PC-3 (cell line): ENCODE measurements around the gene PLXNA3. TPM values are rescaled to one million over a fixed set of nuclear protein-coding genes. Genes with fewer than 3 reads are reported as not detected.

Experiments used
- ATAC-seq: fragments of 200-7000 bp; cut with Tn5 transposase; 2 replicates; pipeline ENCODE4 v1.9.1; 2020; ENCODE audit warnings: mild to moderate bottlenecking, moderate library complexity
- BruUV-seq: library from RNA; stranded (reverse); fragments of 400-500 nt; replicated peaks from 2 replicates; lab custom pipeline; 2021; lab: Mats Ljungman, UMichigan
- CTCF ChIA-PET: fragments of 300-600 bp; sonication (Branson Sonifier 250); formaldehyde crosslinking; loops from one replicate; lab custom pipeline; 2022; ENCODE audit warnings: antibody characterized with exemption; lab: Charles Lee
- POLR2A ChIA-PET: fragments of 300-600 bp; sonication (Branson Sonifier 250); formaldehyde crosslinking; loops from one replicate; lab custom pipeline; 2022; ENCODE audit warnings: antibody characterized with exemption; ENCODE audit not compliant: unreplicated experiment; lab: Charles Lee
- DNase-seq: peaks from one replicate; pipeline ENCODE4 v3.0.0-alpha.2; 2015
- H2AFZ ChIP-seq: fragments of 300-600 bp; sonication (generic); 2 replicates; pipeline ENCODE4 v1.6.0; 2016; ENCODE audit warnings: antibody characterized with exemption, low read length
- H3F3A ChIP-seq: fragments of 300-600 bp; sonication (generic); one replicate; pipeline ENCODE4 v1.6.0; 2017; ENCODE audit warnings: antibody characterized with exemption, low read length, control low read depth, mild to moderate bottlenecking; ENCODE audit not compliant: unreplicated experiment
- H3K27ac ChIP-seq: fragments of 300-600 bp; sonication (generic); 2 replicates; pipeline ENCODE4 v1.5.1; 2016; ENCODE audit warnings: mild to moderate bottlenecking, low read length
- H3K27me3 ChIP-seq: fragments of 300-600 bp; sonication (generic); 2 replicates; pipeline ENCODE4 v1.6.1; 2016; ENCODE audit warnings: low read length, mixed read lengths
- H3K36me3 ChIP-seq: fragments of 300-600 bp; sonication (generic); 2 replicates; pipeline ENCODE4 v1.6.1; 2016; ENCODE audit warnings: low read depth, mixed run types, low read length, mixed read lengths
- H3K4me1 ChIP-seq: fragments of 300-600 bp; sonication (generic); 2 replicates; pipeline ENCODE4 v1.5.1; 2016; ENCODE audit warnings: low read length; ENCODE audit not compliant: insufficient read depth
- H3K4me2 ChIP-seq: fragments of 300-600 bp; sonication (generic); 2 replicates; pipeline ENCODE4 v1.6.0; 2016; ENCODE audit warnings: low read length
- H3K4me3 ChIP-seq: fragments of 300-600 bp; sonication (generic); 2 replicates; pipeline ENCODE4 v1.5.1; 2016; ENCODE audit warnings: mild to moderate bottlenecking, low read length, mixed read lengths
- H3K79me2 ChIP-seq: fragments of 300-600 bp; sonication (generic); 2 replicates; pipeline ENCODE4 v1.6.1; 2017; ENCODE audit warnings: low read length, mixed read lengths
- H3K9ac ChIP-seq: fragments of 300-600 bp; sonication (generic); 2 replicates; pipeline ENCODE4 v1.6.0; 2016; ENCODE audit warnings: mild to moderate bottlenecking, low read length
- H3K9me2 ChIP-seq: fragments of 300-600 bp; sonication (generic); replicated peaks from 2 replicates; pipeline ENCODE4 v1.6.1; 2016; ENCODE audit warnings: mixed run types, low read length, mixed read lengths
- H3K9me3 ChIP-seq: fragments of 300-600 bp; sonication (generic); 2 replicates; pipeline ENCODE4 v1.6.1; 2016; ENCODE audit warnings: low read length, mixed read lengths
- H4K20me1 ChIP-seq: fragments of 300-600 bp; sonication (generic); 2 replicates; pipeline ENCODE4 v1.6.1; 2016; ENCODE audit warnings: low read length, mixed read lengths
- EZH2 ChIP-seq: fragments of 300-600 bp; sonication (generic); IDR thresholded peaks from one replicate; pipeline ENCODE4 v1.6.1; 2017; ENCODE audit warnings: antibody characterized with exemption, mild to moderate bottlenecking, low read length; ENCODE audit not compliant: unreplicated experiment
- EZH2phosphoT487 ChIP-seq: fragments of 300-600 bp; sonication (generic); IDR thresholded peaks from 2 replicates; pipeline ENCODE4 v1.6.1; 2018; ENCODE audit warnings: mild to moderate bottlenecking, antibody characterized with exemption, low read length, borderline replicate concordance
- intact Hi-C: fragments of 100-400 bp; cut with micrococcal nuclease; formaldehyde crosslinking; loops from 2 replicates; pipeline ENCODE4 v1.9.0; 2023
- total RNA-seq: library from RNA; depleted of rRNA; stranded (reverse); fragments of >200 nt; gene quantifications from 2 replicates; pipeline ENCODE4 v1.2.3, GENCODE V29; 2014
- TF ChIP-seq, protein P1 (sequence below): fragments of 300-600 bp; sonication (generic); conservative IDR thresholded peaks from 2 replicates; pipeline ENCODE4 v1.5.1; 2017; ENCODE audit warnings: antibody characterized with exemption, low read depth, mild to moderate bottlenecking, low read length

The PLXNA3 gene
- total RNA-seq, 1 experiment from 2014 or later, result 5.3 TPM

GRCh38 chrX:154439841-154440240, 18.2 kb upstream of the PLXNA3 start:
- ChIA-PET POLR2A (no interaction called here), CTCF (no interaction called here)
- intact Hi-C loops, result loop anchor here (5.0 kb wide), 1 partner anchor 37 kb away; the partner anchor contains the start of gene LAGE3
- no peak overlapping the region for H2AFZ ChIP-seq
- ATAC-seq (no peak), DNase-seq (no peak)
- H3K4me1 ChIP-seq, result peaks cover 29% of the 10 kb centered on the region
- no peak overlapping the region for H3K4me3 ChIP-seq
- no peak overlapping the region for H3K4me2 ChIP-seq
- peaks cover 4% of the 10 kb centered on the region; the same call in 1 of the 2 replicates for H3K36me3 ChIP-seq
- no peaks in the 10 kb centered on the region for H3F3A ChIP-seq
- no peak overlapping the region for H3K9ac ChIP-seq
- no peaks in the 10 kb centered on the region for H3K27me3 ChIP-seq
- H4K20me1 ChIP-seq, result peaks cover 11% of the 10 kb centered on the region
- H3K9me2 ChIP-seq, result no peaks in the 10 kb centered on the region
- no TSS peak for BruUV-seq
- peaks cover 45% of the 10 kb centered on the region for H3K79me2 ChIP-seq
- H3K27ac ChIP-seq, result no peak overlapping the region
- TF ChIP-seq EZH2phosphoT487 (no peak), EZH2 (no peak)
- TF ChIP-seq, protein P1, sequence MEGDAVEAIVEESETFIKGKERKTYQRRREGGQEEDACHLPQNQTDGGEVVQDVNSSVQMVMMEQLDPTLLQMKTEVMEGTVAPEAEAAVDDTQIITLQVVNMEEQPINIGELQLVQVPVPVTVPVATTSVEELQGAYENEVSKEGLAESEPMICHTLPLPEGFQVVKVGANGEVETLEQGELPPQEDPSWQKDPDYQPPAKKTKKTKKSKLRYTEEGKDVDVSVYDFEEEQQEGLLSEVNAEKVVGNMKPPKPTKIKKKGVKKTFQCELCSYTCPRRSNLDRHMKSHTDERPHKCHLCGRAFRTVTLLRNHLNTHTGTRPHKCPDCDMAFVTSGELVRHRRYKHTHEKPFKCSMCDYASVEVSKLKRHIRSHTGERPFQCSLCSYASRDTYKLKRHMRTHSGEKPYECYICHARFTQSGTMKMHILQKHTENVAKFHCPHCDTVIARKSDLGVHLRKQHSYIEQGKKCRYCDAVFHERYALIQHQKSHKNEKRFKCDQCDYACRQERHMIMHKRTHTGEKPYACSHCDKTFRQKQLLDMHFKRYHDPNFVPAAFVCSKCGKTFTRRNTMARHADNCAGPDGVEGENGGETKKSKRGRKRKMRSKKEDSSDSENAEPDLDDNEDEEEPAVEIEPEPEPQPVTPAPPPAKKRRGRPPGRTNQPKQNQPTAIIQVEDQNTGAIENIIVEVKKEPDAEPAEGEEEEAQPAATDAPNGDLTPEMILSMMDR, result no peak
- H3K9me3 ChIP-seq, result no peaks in the 10 kb centered on the region

DNA sequence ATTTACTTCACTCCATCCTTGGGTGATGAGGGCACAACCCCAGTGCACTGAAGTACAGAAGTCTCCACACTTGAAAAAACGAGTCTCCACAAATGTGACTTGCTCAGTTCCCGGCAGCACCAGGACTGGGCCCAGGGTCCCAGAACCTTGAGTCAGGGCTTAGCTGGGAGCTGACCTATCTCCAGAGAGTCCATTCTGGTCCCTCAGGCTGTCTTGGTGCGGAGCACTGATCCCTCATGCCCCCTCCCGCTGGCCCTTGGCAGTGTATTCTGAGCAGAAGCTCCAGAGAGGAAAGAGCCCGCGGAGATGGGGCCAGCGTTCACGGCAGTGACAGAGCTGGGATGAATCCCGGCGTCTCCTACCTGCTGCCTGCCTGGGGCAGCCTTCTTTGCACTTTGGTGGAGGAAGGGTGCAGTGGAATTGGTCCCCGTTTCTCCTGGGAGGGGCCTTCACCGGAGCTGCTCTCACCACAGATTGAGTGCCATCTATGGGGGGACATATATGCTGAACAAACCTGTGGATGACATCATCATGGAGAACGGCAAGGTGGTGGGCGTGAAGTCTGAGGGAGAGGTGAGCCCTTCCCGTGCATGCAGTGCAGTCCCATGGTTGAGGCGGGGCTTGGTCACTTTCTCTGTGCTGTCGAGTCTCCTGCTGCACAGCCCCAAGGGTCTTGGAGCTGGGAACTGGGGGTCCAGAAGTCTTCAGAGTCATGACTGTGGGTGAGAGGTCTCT, 17.3 kb upstream of the PLXNA3 start:
- ATAC-seq (no peak), DNase-seq (no peak)
- Histone ChIP-seq H3K4me3 (no peak overlapping the region), H3K79me2 (peaks cover 55% of the 10 kb centered on the region), H3K36me3 (peaks cover 4% of the 10 kb centered on the region; the same call in 1 of the 2 replicates), H4K20me1 (peaks cover 11% of the 10 kb centered on the region), H3K27ac (no peak overlapping the region), H3K9me3 (no peaks in the 10 kb centered on the region), H2AFZ (no peak overlapping the region), H3K4me2 (no peak overlapping the region), H3K9me2 (no peaks in the 10 kb centered on the region), H3K27me3 (no peaks in the 10 kb centered on the region), H3K9ac (no peak overlapping the region), H3K4me1 (peaks cover 35% of the 10 kb centered on the region), H3F3A (no peaks in the 10 kb centered on the region)
- POLR2A ChIA-PET, result no interaction called here
- TF ChIP-seq EZH2, result no peak
- no peak for TF ChIP-seq EZH2phosphoT487
- TF ChIP-seq, protein P1, result no peak
- no TSS peak for BruUV-seq
- CTCF ChIA-PET, result no interaction called here
- intact Hi-C loops, result loop anchor here (5.0 kb wide), 1 partner anchor 37 kb away; the partner anchor contains the start of gene LAGE3

GRCh38 chrX:154441564-154441963, 16.5 kb upstream of the PLXNA3 start:
- H3K9me3 ChIP-seq, result no peaks in the 10 kb centered on the region
- no peak overlapping the region for H3K4me3 ChIP-seq
- DNase-seq (no peak), ATAC-seq (no peak)
- no peak overlapping the region for H2AFZ ChIP-seq
- no peaks in the 10 kb centered on the region for H3F3A ChIP-seq
- H3K27ac ChIP-seq, result no peak overlapping the region
- H3K79me2 ChIP-seq, result peaks cover 56% of the 10 kb centered on the region
- H3K9me2 ChIP-seq, result no peaks in the 10 kb centered on the region
- H3K27me3 ChIP-seq, result no peaks in the 10 kb centered on the region
- peaks cover 11% of the 10 kb centered on the region for H4K20me1 ChIP-seq
- no TSS peak for BruUV-seq
- ChIA-PET CTCF (no interaction called here), POLR2A (no interaction called here)
- intact Hi-C loops, result loop anchor here (5.0 kb wide), 1 partner anchor 36 kb away; the partner anchor contains the start of gene LAGE3
- no peak overlapping the region for H3K9ac ChIP-seq
- H3K4me2 ChIP-seq, result no peak overlapping the region
- peaks cover 4% of the 10 kb centered on the region; the same call in 1 of the 2 replicates for H3K36me3 ChIP-seq
- H3K4me1 ChIP-seq, result peaks cover 35% of the 10 kb centered on the region
- TF ChIP-seq, protein P1, result no peak
- TF ChIP-seq EZH2 (no peak), EZH2phosphoT487 (no peak)
